Loucy (cell line): Measurements from ENCODE around the gene CTNS.

Experiments
- H2AFZ ChIP-seq: fragments of 200-600 bp; sonication (generic); 2 replicates; pipeline ENCODE4 v1.6.0; 2016; ENCODE audit warnings: antibody characterized with exemption, mild to moderate bottlenecking, low read length, moderate library complexity
- H3F3A ChIP-seq: fragments of 200-600 bp; 2 replicates; pipeline ENCODE4 v1.6.0; 2016; ENCODE audit warnings: antibody characterized with exemption, low read depth, mild to moderate bottlenecking
- H3K27me3 ChIP-seq: fragments of 200-600 bp; sonication (generic); 2 replicates; pipeline ENCODE4 v1.6.1; 2014; ENCODE audit warnings: low read length, mild to moderate bottlenecking; ENCODE audit not compliant: insufficient read depth, poor library complexity, severe bottlenecking
- H3K36me3 ChIP-seq: fragments of 200-600 bp; sonication (generic); 2 replicates; pipeline ENCODE4 v1.6.1; 2016; ENCODE audit warnings: low read length; ENCODE audit not compliant: insufficient read depth
- H3K4me1 ChIP-seq: fragments of 200-600 bp; sonication (generic); 2 replicates; pipeline ENCODE4 v1.5.1; 2014; ENCODE audit warnings: low read length, mild to moderate bottlenecking; ENCODE audit not compliant: insufficient read depth, poor library complexity, severe bottlenecking
- H3K4me2 ChIP-seq: fragments of 200-600 bp; sonication (generic); 2 replicates; pipeline ENCODE4 v1.6.0; 2014; ENCODE audit warnings: antibody characterized with exemption, low read length, low read depth, mild to moderate bottlenecking; ENCODE audit not compliant: poor library complexity, severe bottlenecking
- H3K4me3 ChIP-seq: fragments of 200-600 bp; sonication (generic); 2 replicates; pipeline ENCODE4 v1.5.1; 2014; ENCODE audit warnings: low read length, mild to moderate bottlenecking, mixed read lengths; ENCODE audit not compliant: poor library complexity, severe bottlenecking
- H3K79me2 ChIP-seq: fragments of 200-600 bp; sonication (generic); 2 replicates; pipeline ENCODE4 v1.6.1; 2014; ENCODE audit warnings: low read length; ENCODE audit not compliant: insufficient read depth
- H3K9ac ChIP-seq: fragments of 200-600 bp; sonication (generic); 2 replicates; pipeline ENCODE4 v1.6.0; 2014; ENCODE audit warnings: mild to moderate bottlenecking, low read depth, low read length, moderate library complexity; ENCODE audit not compliant: poor library complexity, severe bottlenecking
- H3K9me2 ChIP-seq: fragments of 200-600 bp; sonication (generic); replicated peaks from 2 replicates; pipeline ENCODE4 v1.6.1; 2016; ENCODE audit warnings: low read depth, low read length, mixed read lengths
- H3K9me3 ChIP-seq: fragments of 200-600 bp; sonication (generic); 2 replicates; pipeline ENCODE4 v1.6.1; 2014; ENCODE audit warnings: mild to moderate bottlenecking, antibody characterized with exemption, low read length, low read depth; ENCODE audit not compliant: insufficient read depth
- H4K20me1 ChIP-seq: fragments of 200-600 bp; sonication (generic); 2 replicates; pipeline ENCODE4 v1.6.0; 2014; ENCODE audit warnings: antibody characterized with exemption, low read length, mild to moderate bottlenecking; ENCODE audit not compliant: insufficient read depth, poor library complexity, severe bottlenecking
- EZH2phosphoT487 ChIP-seq: fragments of 200-600 bp; IDR thresholded peaks from 2 replicates; pipeline ENCODE4 v1.6.1; 2018; ENCODE audit warnings: antibody characterized with exemption, mild to moderate bottlenecking, moderate library complexity, borderline replicate concordance
- TF ChIP-seq, protein P1 (sequence below): fragments of 200-600 bp; sonication (generic); conservative IDR thresholded peaks from 2 replicates; pipeline ENCODE4 v1.5.1; 2014; ENCODE audit warnings: mild to moderate bottlenecking, antibody characterized with exemption, low read length

The CTNS gene

DNA sequence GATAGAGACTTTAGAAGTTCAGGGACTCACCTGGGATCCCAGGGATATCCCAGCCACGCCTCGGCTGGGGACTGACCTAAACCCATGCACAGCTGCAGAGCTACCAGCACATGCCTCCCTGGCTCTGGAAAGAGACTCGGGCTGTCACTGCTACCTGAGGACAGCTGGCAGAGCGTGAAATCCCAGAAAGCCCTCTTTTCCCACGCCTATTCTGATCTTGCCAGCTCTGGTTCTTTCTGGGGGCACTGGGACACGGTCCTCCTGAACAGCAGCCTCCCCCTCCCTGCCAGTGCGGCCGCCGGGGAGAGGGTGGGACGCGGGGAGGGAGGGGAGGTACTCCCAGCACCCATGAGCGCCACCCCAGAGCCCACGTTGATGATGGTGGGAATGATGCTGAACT lies 48.6 kb downstream of the CTNS start:
- no peaks in the 10 kb centered on the region for H3K9me2 ChIP-seq
- H3K36me3 ChIP-seq: peaks cover 9% of the 10 kb centered on the region; the same call in 1 of the 2 replicates
- H3K4me2 ChIP-seq: no peak overlapping the region
- H4K20me1 ChIP-seq: peaks cover 8% of the 10 kb centered on the region
- H3K9me3 ChIP-seq: no peaks in the 10 kb centered on the region
- H3K79me2 ChIP-seq: no peaks in the 10 kb centered on the region
- H3K4me3 ChIP-seq: no peak overlapping the region
- H3F3A ChIP-seq: no peaks in the 10 kb centered on the region
- no peak overlapping the region for H2AFZ ChIP-seq
- no peak for TF ChIP-seq EZH2phosphoT487
- TF ChIP-seq, protein P1, sequence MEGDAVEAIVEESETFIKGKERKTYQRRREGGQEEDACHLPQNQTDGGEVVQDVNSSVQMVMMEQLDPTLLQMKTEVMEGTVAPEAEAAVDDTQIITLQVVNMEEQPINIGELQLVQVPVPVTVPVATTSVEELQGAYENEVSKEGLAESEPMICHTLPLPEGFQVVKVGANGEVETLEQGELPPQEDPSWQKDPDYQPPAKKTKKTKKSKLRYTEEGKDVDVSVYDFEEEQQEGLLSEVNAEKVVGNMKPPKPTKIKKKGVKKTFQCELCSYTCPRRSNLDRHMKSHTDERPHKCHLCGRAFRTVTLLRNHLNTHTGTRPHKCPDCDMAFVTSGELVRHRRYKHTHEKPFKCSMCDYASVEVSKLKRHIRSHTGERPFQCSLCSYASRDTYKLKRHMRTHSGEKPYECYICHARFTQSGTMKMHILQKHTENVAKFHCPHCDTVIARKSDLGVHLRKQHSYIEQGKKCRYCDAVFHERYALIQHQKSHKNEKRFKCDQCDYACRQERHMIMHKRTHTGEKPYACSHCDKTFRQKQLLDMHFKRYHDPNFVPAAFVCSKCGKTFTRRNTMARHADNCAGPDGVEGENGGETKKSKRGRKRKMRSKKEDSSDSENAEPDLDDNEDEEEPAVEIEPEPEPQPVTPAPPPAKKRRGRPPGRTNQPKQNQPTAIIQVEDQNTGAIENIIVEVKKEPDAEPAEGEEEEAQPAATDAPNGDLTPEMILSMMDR: no peak
- no peaks in the 10 kb centered on the region for H3K4me1 ChIP-seq
- H3K9ac ChIP-seq: no peak overlapping the region
- no peaks in the 10 kb centered on the region for H3K27me3 ChIP-seq

GRCh38 chr17:3688027-3688553 lies 51.5 kb downstream of the CTNS start:
- Histone ChIP-seq H3F3A (no peaks in the 10 kb centered on the region), H3K4me1 (peaks cover 3% of the 10 kb centered on the region), H4K20me1 (peaks cover 31% of the 10 kb centered on the region), H3K9ac (no peak overlapping the region), H2AFZ (no peak overlapping the region), H3K4me2 (no peak overlapping the region), H3K9me3 (no peaks in the 10 kb centered on the region), H3K4me3 (no peak overlapping the region), H3K36me3 (peaks cover 20% of the 10 kb centered on the region; the same call in 1 of the 2 replicates), H3K9me2 (no peaks in the 10 kb centered on the region), H3K27me3 (no peaks in the 10 kb centered on the region), H3K79me2 (peaks cover 23% of the 10 kb centered on the region)
- TF ChIP-seq EZH2phosphoT487: no peak
- TF ChIP-seq, protein P1: no peak

- peaks cover 8% of the 10 kb centered on the region for H3K4me1 ChIP-seq
- H3K27me3 ChIP-seq: no peaks in the 10 kb centered on the region
- H3F3A ChIP-seq: no peaks in the 10 kb centered on the region
- no peak overlapping the region for H3K4me2 ChIP-seq
- H3K79me2 ChIP-seq: peaks cover 29% of the 10 kb centered on the region
- no peak overlapping the region for H3K9ac ChIP-seq
- no peak overlapping the region for H3K4me3 ChIP-seq
- peaks cover 20% of the 10 kb centered on the region; the same call in 1 of the 2 replicates for H3K36me3 ChIP-seq
- H3K9me3 ChIP-seq: no peaks in the 10 kb centered on the region
- no peak overlapping the region for H2AFZ ChIP-seq
- no peaks in the 10 kb centered on the region for H3K9me2 ChIP-seq
- no peak for TF ChIP-seq EZH2phosphoT487
- TF ChIP-seq, protein P1: no peak
- peaks cover 34% of the 10 kb centered on the region for H4K20me1 ChIP-seq
Observed at GRCh38 chr17:3688852-3689261, 52.3 kb downstream of the CTNS start.
